Kidney (tissue), 14 donors: ENCODE measurements around the gene PTPN9. TPM values are rescaled to one million over a fixed set of nuclear protein-coding genes. Genes with fewer than 3 reads are reported as not detected.
"Not testable (repeated sequence)": the region's sequence is repeated elsewhere in the genome, so short reads cannot be mapped to it uniquely, and the experiment has no call there.

Experiments used
- DNase-seq, 5 donors: peaks; one replicate each; pipeline ENCODE4 v3.0.0-alpha.2; 2013 to 2020
- FAIRE-seq: peaks from 2 replicates; lab custom pipeline; 2012; peaks lifted over from hg19 to GRCh38; lab: Jason Lieb, UNC
- H3K27ac ChIP-seq, 2 donors: one replicate each; pipeline ENCODE4 v1.7.0; 2013; ENCODE audit warnings: low read depth in 2 of 2, low read length in 2 of 2, inconsistent platforms in 1 of 2
- H3K27me3 ChIP-seq: one replicate; pipeline ENCODE4 v1.7.1; 2013; ENCODE audit warnings: low read length, inconsistent platforms; ENCODE audit not compliant: control insufficient read depth, insufficient read depth
- H3K36me3 ChIP-seq, 3 donors: one replicate each; pipeline versions ENCODE4 v1.7.0 to v1.7.1; 2013; ENCODE audit warnings: low read length in 3 of 3, control low read depth in 1 of 3, inconsistent platforms in 1 of 3; ENCODE audit not compliant: insufficient read depth in 3 of 3, control insufficient read depth in 2 of 3
- H3K4me1 ChIP-seq, 3 donors: one replicate each; pipeline versions ENCODE4 v1.7.0 to v1.7.1; 2013; ENCODE audit warnings: low read length in 3 of 3, inconsistent platforms in 1 of 3, low read depth in 1 of 3; ENCODE audit not compliant: control insufficient read depth in 2 of 3, insufficient read depth in 2 of 3
- H3K4me3 ChIP-seq, 3 donors: one replicate each; pipeline versions ENCODE4 v1.7.0 to v1.8.1; 2013; ENCODE audit warnings: low read length in 3 of 3, control low read depth in 1 of 3, inconsistent platforms in 1 of 3
- H3K9ac ChIP-seq, 3 donors: one replicate each; pipeline versions ENCODE4 v1.7.0 to v1.7.1; 2013; ENCODE audit warnings: low read length in 3 of 3, control low read depth in 1 of 3, inconsistent platforms in 1 of 3
- H3K9me3 ChIP-seq, 3 donors: one replicate each; pipeline versions ENCODE4 v1.7.0 to v1.7.1; 2013; ENCODE audit warnings: low read length in 3 of 3, control low read depth in 1 of 3, inconsistent platforms in 1 of 3; ENCODE audit not compliant: control insufficient read depth in 2 of 3, insufficient read depth in 1 of 3
- CTCF ChIP-seq: IDR thresholded peaks from 3 replicates; pipeline ENCODE4 v1.5.1; 2012; ENCODE audit warnings: mild to moderate bottlenecking, moderate library complexity, borderline replicate concordance; ENCODE audit not compliant: insufficient read depth; ENCODE audit errors: extremely low read depth
- intact Hi-C: fragments of 100-400 bp; cut with DNase I; formaldehyde crosslinking; loops from one replicate; pipeline ENCODE4 v1.11.1; 2022
- polyA plus RNA-seq: library from polyadenylated mRNA; stranded (reverse); fragments of 350-450 nt; fragmentation: Illumina TruSeq; extraction: RNeasy Lipid Tissue Mini Kit (QIAGEN cat#74804); gene quantifications from one replicate; pipeline ENCODE4 v1.2.3, GENCODE V29; 2014; ENCODE audit warnings: low read depth, low replicate concordance; ENCODE audit not compliant: insufficient read depth
- total RNA-seq: library from RNA; stranded (reverse); fragmentation: NEBNext Ultra II Directional; extraction: Animal tissue kit (Norgen Biotek cat#: 25700); gene quantifications from one replicate; pipeline ENCODE4 v1.2.1, GENCODE V29; 2021
- donor health status: control.
- donor health status: control.
- donor health status: control.
- donor health status: control.
- donor health status: control.
- donor health status: DM: yes; HTN: yes; CAD: no.
- donor health status: Normal renal cell carcinoma (clear cell type).

The PTPN9 gene
- total and polyA plus RNA-seq, 2 donors from 2014 or later: 15.3 to 52.5 TPM

DNA sequence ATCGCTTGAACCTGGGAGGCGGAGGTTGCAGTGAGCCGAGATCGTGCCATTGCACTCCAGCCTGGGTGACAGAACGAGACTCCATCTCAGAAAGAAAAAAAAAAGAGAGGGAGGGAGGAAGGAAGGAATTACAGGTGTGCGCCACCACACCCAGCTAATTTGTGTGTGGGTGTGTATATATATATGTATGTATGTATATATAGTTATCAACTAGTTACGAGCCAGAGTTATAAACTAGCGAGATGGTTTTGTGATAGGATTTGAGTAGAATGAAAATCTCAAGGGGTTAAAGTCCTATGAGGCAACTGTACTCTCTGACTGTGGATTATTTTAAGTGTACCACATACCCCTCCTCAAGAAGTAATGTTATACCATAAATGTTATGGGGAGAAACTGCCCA, 76.8 kb downstream of the PTPN9 start:
- Histone ChIP-seq H3K27ac (no peak overlapping the region), H3K9me3 (no peaks in the 10 kb centered on the region), H3K9ac (no peak overlapping the region), H3K36me3 (peaks cover 9 to 16% (median 12%) of the 10 kb centered on the region in 3 donors), H3K4me1 (no peaks in the 10 kb centered on the region), H3K4me3 (no peak overlapping the region), H3K27me3 (no peaks in the 10 kb centered on the region)
- no peak for TF ChIP-seq CTCF
- FAIRE-seq: no peak
- DNase-seq: no peak
- intact Hi-C loops: no loop called here

GRCh38 chr15:75493732-75494131, 85.4 kb downstream of the PTPN9 start:
- Histone ChIP-seq H3K9me3 (no peaks in the 10 kb centered on the region), H3K4me3 (no peak overlapping the region), H3K4me1 (no peaks in the 10 kb centered on the region), H3K9ac (no peak overlapping the region), H3K27me3 (no peaks in the 10 kb centered on the region), H3K36me3 (peaks cover 0 to 14% (median 6%) of the 10 kb centered on the region in 3 donors), H3K27ac (no peak overlapping the region)
- no peak for DNase-seq
- no peak for TF ChIP-seq CTCF
- intact Hi-C loops: no loop called here
- FAIRE-seq: no peak

- Histone ChIP-seq H3K36me3 (peaks cover 2 to 11% (median 4%) of the 10 kb centered on the region in 3 donors), H3K27ac (no peak overlapping the region), H3K9me3 (peaks cover 0 to 1% (median 0%) of the 10 kb centered on the region in 3 donors), H3K9ac (no peak overlapping the region), H3K4me1 (no peaks in the 10 kb centered on the region), H3K4me3 (no peak overlapping the region), H3K27me3 (no peaks in the 10 kb centered on the region)
- intact Hi-C loops: no loop called here
- DNase-seq (no peak), FAIRE-seq (no peak)
- TF ChIP-seq CTCF: no peak
Observed at GRCh38 chr15:75483961-75484360, 95.2 kb downstream of the PTPN9 start.

GRCh38 chr15:75483556-75483955, 95.6 kb downstream of the PTPN9 start:
- intact Hi-C loops, FAIRE-seq, H3K27ac ChIP-seq, H3K27me3 ChIP-seq, H3K9me3 ChIP-seq, H3K9ac ChIP-seq, H3K4me1 ChIP-seq, DNase-seq, H3K4me3 ChIP-seq: not testable (repeated sequence)
- peaks cover 2 to 15% (median 4%) of the 10 kb centered on the region in 3 donors for H3K36me3 ChIP-seq
